Stimulated activated CD8-positive, alpha-beta memory T cell treated with anti-CD3 and anti-CD28 coated beads, Interleukin-7, amount 100 ng/mL, for 24 hours (primary cell): ENCODE results near the gene NRGN.

Source experiments
- DNase-seq: peaks from one replicate; pipeline ENCODE4 v3.0.0-alpha.2; 2020; ENCODE audit warnings: low read depth

NRGN gene

GRCh38 chr11:124791626-124792341 lies 52.0 kb downstream of the NRGN start:
- no peak for DNase-seq

- no peak for DNase-seq
Observed at GRCh38 chr11:124793466-124794278, 53.9 kb downstream of the NRGN start.

GRCh38 chr11:124796312-124796711 lies 56.6 kb downstream of the NRGN start:
- DNase-seq, result no peak
